Cardiac muscle cell (in vitro differentiated cells and primary cell): Measurements from ENCODE around the gene NXPH1. TPM values are rescaled to one million over a fixed set of nuclear protein-coding genes. Genes with fewer than 3 reads are reported as not detected.

ENCODE experiments used
- DNase-seq, 2 donors: peaks; one replicate each; pipeline versions ENCODE4 v3.0.0 to v3.0.0-alpha.2; 2010 to 2017; ENCODE audit warnings: low read depth in 1 of 2, low spot score in 1 of 2
- H3K27ac ChIP-seq: fragments of 200-600 bp; sonication (generic); 2 replicates; pipeline ENCODE4 v1.5.1; 2016
- H3K27me3 ChIP-seq: fragments of 200-600 bp; sonication (generic); 2 replicates; pipeline ENCODE4 v1.6.0; 2016; ENCODE audit warnings: control low read depth
- H3K36me3 ChIP-seq: fragments of 200-600 bp; sonication (generic); 2 replicates; pipeline ENCODE4 v1.5.1; 2016; ENCODE audit warnings: control low read depth
- H3K4me1 ChIP-seq: fragments of 200-600 bp; sonication (generic); 2 replicates; pipeline ENCODE4 v1.8.1; 2017; ENCODE audit warnings: low read depth, mild to moderate bottlenecking, mixed run types
- H3K4me3 ChIP-seq: fragments of 200-600 bp; sonication (generic); 2 replicates; pipeline ENCODE4 v1.5.1; 2016; ENCODE audit warnings: mild to moderate bottlenecking
- H3K9me3 ChIP-seq: fragments of 200-600 bp; sonication (generic); 2 replicates; pipeline ENCODE4 v1.5.1; 2017; ENCODE audit warnings: low read depth, mild to moderate bottlenecking, control low read depth
- CTCF ChIP-seq: IDR thresholded peaks from 2 replicates; pipeline ENCODE4 v1.5.1; 2012; ENCODE audit warnings: low read depth, mild to moderate bottlenecking, low read length
- polyA plus RNA-seq: library from polyadenylated mRNA; unstranded; fragments of >200 nt; fragmentation: Nextera tagmentation; extraction: Ambion mirVana; gene quantifications from 2 replicates; pipeline ENCODE4 v1.2.1, GENCODE V29; 2016
- total RNA-seq: library from RNA; depleted of rRNA; stranded (reverse); fragments of >200 nt; gene quantifications from 2 replicates; pipeline ENCODE4 v1.2.3, GENCODE V29; 2016

NXPH1 gene
- total and polyA plus RNA-seq, 2 experiments from 2014 or later = 0.95 to 1.7 TPM

GRCh38 chr7:8742837-8743236, 309.4 kb downstream of the NXPH1 start:
- Histone ChIP-seq H3K4me3 (no peak overlapping the region), H3K9me3 (no peaks in the 10 kb centered on the region), H3K27me3 (no peaks in the 10 kb centered on the region), H3K4me1 (no peaks in the 10 kb centered on the region), H3K27ac (no peak overlapping the region), H3K36me3 (no peaks in the 10 kb centered on the region)
- TF ChIP-seq CTCF = no peak
- DNase-seq = no peak

- no peaks in the 10 kb centered on the region for H3K4me1 ChIP-seq
- no peaks in the 10 kb centered on the region for H3K27me3 ChIP-seq
- TF ChIP-seq CTCF = no peak
- H3K4me3 ChIP-seq = no peak overlapping the region
- no peaks in the 10 kb centered on the region for H3K36me3 ChIP-seq
- no peaks in the 10 kb centered on the region for H3K9me3 ChIP-seq
- no peak for DNase-seq
- no peak overlapping the region for H3K27ac ChIP-seq
These were observed 313.9 kb downstream of the NXPH1 start for GRCh38 chr7:8747338-8747737.

- no peaks in the 10 kb centered on the region for H3K36me3 ChIP-seq
- H3K4me1 ChIP-seq = no peaks in the 10 kb centered on the region
- no peaks in the 10 kb centered on the region for H3K27me3 ChIP-seq
- H3K9me3 ChIP-seq = no peaks in the 10 kb centered on the region
- H3K27ac ChIP-seq = no peak overlapping the region
- no peak overlapping the region for H3K4me3 ChIP-seq
- no peak for DNase-seq
- TF ChIP-seq CTCF = no peak
These were observed 318.3 kb downstream of the NXPH1 start for GRCh38 chr7:8751557-8752231.

GRCh38 chr7:8753355-8753754, 319.9 kb downstream of the NXPH1 start:
- Histone ChIP-seq H3K4me1 (no peaks in the 10 kb centered on the region), H3K27me3 (no peaks in the 10 kb centered on the region), H3K9me3 (no peaks in the 10 kb centered on the region), H3K36me3 (no peaks in the 10 kb centered on the region), H3K27ac (no peak overlapping the region), H3K4me3 (no peak overlapping the region)
- DNase-seq = no peak
- TF ChIP-seq CTCF = no peak

GRCh38 chr7:8761731-8762130, 328.3 kb downstream of the NXPH1 start:
- DNase-seq = no peak
- no peaks in the 10 kb centered on the region for H3K9me3 ChIP-seq
- TF ChIP-seq CTCF = no peak
- no peaks in the 10 kb centered on the region for H3K27me3 ChIP-seq
- H3K4me1 ChIP-seq = no peaks in the 10 kb centered on the region
- no peak overlapping the region for H3K27ac ChIP-seq
- H3K36me3 ChIP-seq = no peaks in the 10 kb centered on the region
- H3K4me3 ChIP-seq = no peak overlapping the region
